Epithelial cell of esophagus (primary cell): ENCODE results near the gene ZCCHC14.
"Not testable (repeated sequence)": the region's sequence is repeated elsewhere in the genome, so short reads cannot be mapped to it uniquely, and the experiment has no call there.

Experiments used
- DNase-seq: peaks from one replicate; pipeline ENCODE4 v3.0.0; 2010; ENCODE audit warnings: low read depth
- H3K4me3 ChIP-seq: 2 replicates; pipeline ENCODE4 v1.5.1; 2011; ENCODE audit warnings: mild to moderate bottlenecking, low read length, control low read depth
- TF ChIP-seq, protein P1 (sequence below): IDR thresholded peaks from 2 replicates; pipeline ENCODE4 v1.5.1; 2011; ENCODE audit warnings: low read depth, mild to moderate bottlenecking, low read length, control low read depth, inconsistent platforms; ENCODE audit not compliant: insufficient read depth; ENCODE audit errors: missing control alignments

ZCCHC14 gene

DNA sequence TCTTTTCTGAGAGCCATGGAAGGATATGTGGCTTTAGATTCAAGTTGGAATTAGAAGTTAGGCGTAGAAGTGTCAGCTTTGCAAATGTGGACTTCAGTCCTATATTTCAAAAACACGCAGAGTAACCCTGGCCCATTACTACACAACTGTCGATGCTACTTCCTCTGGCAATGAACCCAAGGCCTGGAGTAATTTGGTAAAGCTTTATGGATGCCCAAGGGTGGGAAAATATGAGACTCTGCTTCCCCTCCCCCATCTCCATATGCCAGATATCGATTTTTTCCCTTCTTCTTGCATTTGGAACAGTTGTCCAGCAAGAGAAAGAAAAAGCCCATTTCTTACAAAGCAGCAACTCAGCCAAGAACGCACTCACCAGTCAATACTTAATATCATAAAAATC lies 103.6 kb downstream of the ZCCHC14 start:
- no peak overlapping the region for H3K4me3 ChIP-seq
- TF ChIP-seq, protein P1, sequence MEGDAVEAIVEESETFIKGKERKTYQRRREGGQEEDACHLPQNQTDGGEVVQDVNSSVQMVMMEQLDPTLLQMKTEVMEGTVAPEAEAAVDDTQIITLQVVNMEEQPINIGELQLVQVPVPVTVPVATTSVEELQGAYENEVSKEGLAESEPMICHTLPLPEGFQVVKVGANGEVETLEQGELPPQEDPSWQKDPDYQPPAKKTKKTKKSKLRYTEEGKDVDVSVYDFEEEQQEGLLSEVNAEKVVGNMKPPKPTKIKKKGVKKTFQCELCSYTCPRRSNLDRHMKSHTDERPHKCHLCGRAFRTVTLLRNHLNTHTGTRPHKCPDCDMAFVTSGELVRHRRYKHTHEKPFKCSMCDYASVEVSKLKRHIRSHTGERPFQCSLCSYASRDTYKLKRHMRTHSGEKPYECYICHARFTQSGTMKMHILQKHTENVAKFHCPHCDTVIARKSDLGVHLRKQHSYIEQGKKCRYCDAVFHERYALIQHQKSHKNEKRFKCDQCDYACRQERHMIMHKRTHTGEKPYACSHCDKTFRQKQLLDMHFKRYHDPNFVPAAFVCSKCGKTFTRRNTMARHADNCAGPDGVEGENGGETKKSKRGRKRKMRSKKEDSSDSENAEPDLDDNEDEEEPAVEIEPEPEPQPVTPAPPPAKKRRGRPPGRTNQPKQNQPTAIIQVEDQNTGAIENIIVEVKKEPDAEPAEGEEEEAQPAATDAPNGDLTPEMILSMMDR = no peak
- no peak for DNase-seq

DNA sequence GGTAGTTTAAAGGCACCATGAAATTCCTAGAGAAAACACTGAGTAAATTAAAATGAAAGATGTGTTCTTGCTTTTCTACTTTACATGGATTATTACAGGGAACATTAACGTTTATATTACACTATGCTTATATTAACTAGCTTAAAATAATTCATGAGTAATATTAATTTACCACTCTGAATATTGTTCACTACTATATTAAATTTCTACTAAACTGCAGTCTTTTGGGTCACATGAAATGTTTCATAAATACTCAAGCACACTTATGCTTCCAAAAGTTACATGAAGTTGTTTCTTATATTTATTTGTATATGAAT lies 104.0 kb downstream of the ZCCHC14 start:
- no peak overlapping the region for H3K4me3 ChIP-seq
- DNase-seq = no peak
- TF ChIP-seq, protein P1 = no peak

DNA sequence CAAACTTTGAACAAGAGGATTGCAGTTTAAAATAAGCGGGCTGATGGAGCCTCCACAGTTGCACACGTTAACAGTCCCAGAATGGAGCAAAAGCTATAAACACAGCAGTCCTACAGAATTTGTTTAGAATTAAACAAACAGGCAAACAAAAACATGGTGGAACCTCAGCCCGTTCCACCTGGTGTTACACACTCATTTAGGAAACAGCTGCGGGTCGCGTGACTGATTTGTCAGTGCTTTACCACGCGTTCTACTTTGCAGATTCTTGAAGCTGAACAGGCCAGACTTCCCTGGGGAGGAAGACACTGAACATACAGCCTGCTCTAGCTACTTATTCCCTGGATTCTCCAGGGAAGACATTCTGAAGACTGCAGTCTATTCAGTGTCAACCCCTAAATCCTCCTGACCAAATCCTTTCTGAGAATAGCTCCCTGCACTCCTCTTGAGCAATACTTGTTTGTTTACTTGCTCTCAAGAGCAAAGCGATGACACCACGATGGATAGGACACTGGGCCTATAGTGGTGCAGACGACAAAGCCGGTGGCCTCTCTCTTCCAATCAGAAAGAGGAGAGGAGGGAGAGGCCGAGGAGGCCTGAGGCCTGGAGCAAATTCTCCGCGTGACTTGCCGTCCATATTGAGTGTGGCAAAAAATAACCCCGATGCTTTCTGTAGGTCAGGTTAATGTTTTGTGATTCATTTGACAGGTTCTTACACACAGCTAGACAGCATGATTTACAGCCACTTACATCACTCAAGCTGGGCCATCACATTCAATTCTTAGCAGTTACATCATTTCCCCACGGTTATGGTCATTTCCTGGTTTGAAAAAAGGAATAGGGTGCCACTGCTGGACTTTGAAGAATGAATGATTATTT lies 104.6 kb downstream of the ZCCHC14 start:
- TF ChIP-seq, protein P1 = no peak
- DNase-seq = peak; percentile 99
- peak overlapping the region; percentile 33 for H3K4me3 ChIP-seq

DNA sequence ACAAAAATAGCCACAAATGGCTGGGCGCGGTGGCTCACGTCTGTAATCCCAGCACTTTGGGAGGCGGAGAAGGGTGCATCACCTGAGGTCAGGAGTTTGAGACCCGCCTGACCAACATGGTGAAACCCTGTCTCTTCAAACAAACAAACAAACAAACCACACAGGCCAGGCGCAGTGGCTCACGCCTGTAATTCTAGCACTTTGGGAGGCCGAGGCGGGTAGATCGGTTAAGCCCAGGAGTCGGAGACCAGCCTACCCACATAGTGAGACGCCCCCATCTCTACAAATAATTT lies 108.0 kb downstream of the ZCCHC14 start:
- DNase-seq = not testable (repeated sequence)
- H3K4me3 ChIP-seq = peak overlapping the region; percentile 65

DNA sequence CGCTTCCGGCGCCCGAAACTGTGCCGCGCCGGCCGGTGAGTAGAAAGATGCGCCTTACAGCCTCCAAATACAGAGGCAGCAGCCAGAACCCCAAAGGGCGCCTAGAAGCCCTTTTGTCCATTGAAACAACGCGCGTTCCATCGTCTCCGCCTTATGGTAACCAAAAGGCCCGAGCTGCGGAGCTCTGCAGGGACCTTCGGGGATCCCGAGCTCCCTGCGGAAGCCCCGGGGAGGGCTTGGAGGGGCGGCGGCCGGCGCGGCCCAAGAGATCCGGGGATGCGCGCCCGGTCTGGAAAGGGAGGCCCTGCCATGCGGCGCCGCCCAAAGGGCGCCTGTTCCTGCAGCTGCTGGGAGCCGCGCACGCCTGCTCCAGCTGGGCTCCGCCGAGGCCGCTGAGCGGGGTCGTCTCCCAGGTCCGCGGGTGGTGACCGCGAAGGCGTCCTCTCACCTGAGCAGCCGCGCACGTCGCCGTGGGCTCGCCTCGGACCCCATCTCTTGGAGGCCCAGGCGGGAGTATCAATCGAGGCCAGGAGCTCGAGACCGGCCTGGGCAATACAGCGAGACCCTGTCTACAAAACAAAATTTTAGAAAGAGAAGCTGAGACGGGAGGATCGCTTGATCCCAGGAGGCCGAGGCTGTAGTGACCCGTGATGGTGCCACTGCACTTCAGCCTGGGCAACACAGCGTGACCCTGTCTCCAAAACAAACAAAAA lies 108.5 kb downstream of the ZCCHC14 start:
- TF ChIP-seq, protein P1 = no peak
- DNase-seq = no peak
- peak overlapping the region; percentile 65 for H3K4me3 ChIP-seq

DNA sequence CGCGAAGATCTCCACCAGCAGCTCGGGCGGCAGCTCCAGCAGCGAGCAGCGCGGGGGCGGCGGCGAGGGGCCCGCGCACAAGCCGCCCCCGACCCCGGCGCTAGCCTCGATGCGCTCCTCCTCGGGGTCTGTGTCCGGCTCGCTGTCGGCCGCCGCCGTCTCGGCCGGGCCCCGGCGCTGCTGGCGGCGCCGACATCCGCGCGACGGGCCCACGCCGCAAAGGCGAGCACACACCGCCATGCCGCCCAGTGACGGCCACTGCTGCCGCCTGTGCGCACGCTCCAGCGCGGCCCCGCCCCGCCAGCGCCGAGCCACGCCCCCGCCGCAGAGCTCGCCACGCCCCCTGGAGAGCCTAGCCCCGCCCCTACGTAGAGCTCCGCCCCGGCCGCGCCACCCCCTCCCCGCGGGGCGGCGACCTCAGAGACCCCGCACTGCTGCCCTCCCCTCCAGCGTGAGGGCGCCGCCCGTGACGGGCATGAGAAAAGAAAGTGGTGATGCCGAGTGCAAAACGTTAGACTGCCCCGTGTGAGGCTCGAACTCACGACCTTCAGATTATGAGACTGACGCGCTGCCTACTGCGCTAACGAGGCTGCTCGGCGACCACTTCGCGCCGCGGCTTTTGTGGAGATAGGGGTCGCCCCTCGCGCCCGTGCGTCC lies 109.2 kb downstream of the ZCCHC14 start, which contains the start of gene FBXO31:
Gene FBXO31 (minus strand): TSS at position 272 of the 657 bp plus-strand sequence. CDS start 32 bp downstream, at position 240.
- peak within 1 kb of the TSS; percentile 72 for H3K4me3 ChIP-seq
- DNase-seq = peak; percentile 86
- TF ChIP-seq, protein P1 = no peak

DNA sequence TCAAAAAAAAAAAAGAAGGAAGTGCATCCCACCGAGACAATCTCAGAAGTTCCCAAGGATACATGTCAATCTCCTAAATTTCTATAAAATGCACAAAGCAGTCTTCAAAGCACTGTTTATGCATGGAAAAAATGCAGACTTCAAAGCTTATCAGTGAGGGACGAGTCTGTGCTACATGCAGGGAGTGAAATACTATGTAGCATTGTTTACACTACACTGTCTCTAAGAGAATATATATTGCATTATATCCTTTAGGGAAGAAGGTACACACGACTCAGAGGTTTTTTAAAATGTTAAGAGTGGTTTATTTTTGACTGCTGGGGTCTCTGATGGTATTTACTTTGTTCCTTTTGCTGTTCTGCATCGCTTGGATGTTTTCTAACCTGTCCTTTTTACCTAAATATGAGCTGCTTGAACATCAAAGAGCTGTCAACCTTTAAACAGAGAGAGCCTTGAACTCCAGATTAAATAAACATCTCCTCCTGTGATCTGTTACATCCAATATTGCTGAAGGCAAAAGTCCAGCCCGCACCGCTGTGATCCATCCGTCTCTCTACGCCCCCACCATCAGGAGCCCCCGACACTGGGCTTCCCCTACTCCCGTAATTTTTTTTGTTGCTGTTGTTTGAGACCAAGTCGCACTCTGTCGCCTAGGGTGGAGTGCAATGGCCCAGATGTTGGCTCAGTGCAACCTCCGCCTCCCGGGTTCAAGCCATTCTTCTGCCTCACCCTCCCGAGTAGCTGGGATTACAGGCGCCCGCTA lies 110.6 kb downstream of the ZCCHC14 start:
- TF ChIP-seq, protein P1 = no peak
- no peak for DNase-seq
- H3K4me3 ChIP-seq = peak overlapping the region; percentile 72
